ENCODE data around the gene MTUS2.

The MTUS2 gene

DNA sequence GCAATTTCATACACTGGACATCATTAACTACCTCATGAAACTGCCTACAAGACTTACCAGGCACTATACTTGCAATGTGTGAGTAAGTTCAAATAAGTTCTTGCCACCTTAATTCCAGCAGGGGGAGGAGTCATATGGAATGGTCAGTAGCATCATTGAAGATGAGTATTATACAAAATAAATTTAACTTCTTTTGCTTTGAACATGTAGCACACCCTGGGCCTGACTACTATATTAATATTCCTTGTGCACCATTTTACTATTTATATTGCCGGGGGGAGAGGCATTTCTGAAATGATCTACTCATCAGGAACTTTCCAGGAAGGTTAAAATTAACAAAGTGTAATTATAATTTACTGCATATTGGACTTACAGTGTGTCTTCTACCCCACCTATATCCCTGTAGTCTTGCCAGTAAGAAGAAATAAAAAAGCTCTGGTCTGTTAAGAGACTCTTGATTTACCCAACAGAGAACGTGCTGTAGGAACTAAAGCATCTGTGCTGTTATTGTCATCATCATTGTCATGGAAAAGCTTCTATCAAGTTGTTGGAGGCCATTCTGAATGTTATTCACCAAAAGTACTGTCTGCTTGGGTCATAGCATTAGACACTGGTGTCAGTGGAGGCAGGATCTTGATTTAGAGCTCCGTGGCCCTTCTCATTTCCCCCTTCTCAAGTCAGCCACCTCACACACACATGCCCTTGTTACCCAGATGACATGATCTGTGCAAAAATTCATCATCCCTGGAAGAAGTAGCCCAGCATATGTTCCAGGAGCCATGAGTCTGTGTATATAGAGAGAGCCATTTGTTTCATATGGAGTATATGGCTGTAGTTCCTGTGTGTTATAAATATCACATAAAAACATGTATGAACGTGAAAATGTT, 147.1 kb downstream of the MTUS2 start:
- TF ChIP-seq CTCF (IDR thresholded peaks at IDR 0.05): no peak
- H3K27ac ChIP-seq: no peak overlapping the region

DNA sequence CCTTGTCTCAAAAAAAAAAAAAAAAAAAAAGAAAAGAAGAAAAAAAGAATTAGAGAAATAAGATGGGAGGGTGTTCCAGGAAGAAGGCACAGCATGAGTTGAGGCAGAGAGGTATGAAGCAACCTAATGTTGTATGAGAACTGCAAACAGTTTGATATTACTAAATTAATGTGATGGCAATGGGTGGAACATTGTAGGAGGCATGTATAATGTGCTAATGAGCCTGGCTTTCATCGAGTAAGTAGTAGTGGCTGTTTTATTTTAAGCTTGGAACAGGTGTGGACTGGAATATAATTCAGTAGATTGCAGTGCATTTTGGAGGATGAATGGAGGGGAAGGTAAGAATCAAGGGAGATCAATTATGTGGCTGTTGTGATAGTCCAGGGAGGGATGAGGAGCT, 156.1 kb downstream of the MTUS2 start:
- H3K27ac ChIP-seq: no peak overlapping the region
- no peak for TF ChIP-seq CTCF (IDR thresholded peaks at IDR 0.05)
- no peak for TF ChIP-seq ZFX (IDR thresholded peaks at IDR 0.05; ENCODE audit: borderline replicate concordance)

DNA sequence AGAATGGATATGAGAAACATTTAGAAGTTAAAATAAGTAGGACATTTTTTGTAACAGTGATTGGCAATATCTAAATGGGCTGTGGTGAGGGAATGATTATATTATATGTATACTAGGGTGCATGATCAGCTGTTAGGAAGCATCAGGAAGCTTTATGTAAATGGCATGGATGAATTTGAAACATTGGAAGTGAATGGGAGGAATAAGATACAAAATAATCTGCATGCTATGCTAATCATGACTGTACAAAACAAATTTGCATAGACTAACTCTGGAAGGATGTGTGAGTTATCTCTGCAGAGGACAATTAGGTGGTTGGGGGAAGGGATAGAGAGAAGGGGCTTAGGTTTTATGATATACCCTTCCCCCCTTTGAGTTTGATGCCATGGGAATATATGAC, 156.5 kb downstream of the MTUS2 start:
- TF ChIP-seq ZFX (IDR thresholded peaks at IDR 0.05; ENCODE audit: borderline replicate concordance) (no peak), CTCF (IDR thresholded peaks at IDR 0.05) (no peak)
- H3K27ac ChIP-seq: no peak overlapping the region

DNA sequence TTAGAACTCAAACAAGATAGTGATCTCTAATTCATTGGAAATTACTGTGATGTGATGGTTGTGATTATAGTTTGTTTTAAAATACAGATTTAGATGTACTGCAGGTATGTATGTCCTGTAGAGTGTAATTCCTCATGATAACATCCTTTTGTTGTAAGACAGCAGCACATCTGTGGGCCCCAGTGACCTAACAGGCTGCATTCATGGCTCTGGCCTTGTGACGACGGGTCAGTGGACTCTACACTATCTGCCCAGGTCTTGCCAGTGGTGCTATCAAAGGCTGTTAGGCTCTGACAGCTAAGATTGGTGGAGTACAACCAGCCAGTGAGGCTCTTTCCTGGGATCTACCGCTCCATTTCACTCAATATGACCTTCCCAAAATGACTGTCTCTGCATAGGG, 158.4 kb downstream of the MTUS2 start:
- no peak overlapping the region for H3K27ac ChIP-seq
- TF ChIP-seq CTCF (IDR thresholded peaks at IDR 0.05) (no peak), ZFX (IDR thresholded peaks at IDR 0.05; ENCODE audit: borderline replicate concordance) (no peak)

DNA sequence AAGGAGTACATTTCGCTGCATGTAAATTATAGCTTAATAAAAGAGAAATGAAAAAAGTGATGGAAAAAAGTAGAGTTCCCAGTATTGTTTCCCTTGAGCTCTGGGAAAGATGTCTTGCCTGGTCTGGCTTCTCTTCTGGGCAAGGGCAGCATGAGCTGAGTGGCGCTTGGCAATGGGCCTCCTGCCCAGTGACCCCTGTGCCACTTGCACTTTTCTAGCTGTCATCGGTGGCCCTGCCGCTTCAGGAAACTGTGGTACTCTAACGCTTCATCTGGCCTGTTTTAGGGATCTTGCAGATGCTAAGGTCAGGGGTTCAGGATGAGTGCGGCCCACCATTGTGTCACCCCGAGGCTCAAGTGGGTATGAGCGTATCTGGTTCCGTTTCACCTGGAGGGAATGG, 161.4 kb downstream of the MTUS2 start:
- TF ChIP-seq CTCF (IDR thresholded peaks at IDR 0.05) (no peak), ZFX (IDR thresholded peaks at IDR 0.05; ENCODE audit: borderline replicate concordance) (no peak)
- H3K27ac ChIP-seq: no peak overlapping the region

GRCh38 chr13:28983641-28984040, 163.5 kb downstream of the MTUS2 start:
- TF ChIP-seq ZFX (IDR thresholded peaks at IDR 0.05; ENCODE audit: borderline replicate concordance) (no peak), CTCF (IDR thresholded peaks at IDR 0.05) (no peak)
- no peak overlapping the region for H3K27ac ChIP-seq

GRCh38 chr13:28984326-28984725, 164.2 kb downstream of the MTUS2 start:
- TF ChIP-seq ZFX (IDR thresholded peaks at IDR 0.05; ENCODE audit: borderline replicate concordance): no peak
- TF ChIP-seq CTCF (IDR thresholded peaks at IDR 0.05): no peak
- no peak overlapping the region for H3K27ac ChIP-seq

Data from 22Rv1 (cell line).